Neural progenitor cell (in vitro differentiated cells): ENCODE measurements around the gene NSFL1C.

Experiments used
- CTCF ChIP-seq: fragments of 200-600 bp; sonication (generic); IDR thresholded peaks from 2 replicates; pipeline ENCODE4 v1.5.1; 2017; ENCODE audit warnings: antibody characterized with exemption, mild to moderate bottlenecking
- EZH2 ChIP-seq: fragments of 200-600 bp; sonication (generic); IDR thresholded peaks from 2 replicates; pipeline ENCODE4 v1.6.1; 2017; ENCODE audit warnings: antibody characterized with exemption, mild to moderate bottlenecking, moderate library complexity

GRCh38 chr20:1456300-1456699 is 10.3 kb downstream of the NSFL1C start:
- TF ChIP-seq CTCF (no peak), EZH2 (no peak)
